GM12865 (cell line): ENCODE results near the gene FGFR4.
"Not testable (repeated sequence)": the region's sequence is repeated elsewhere in the genome, so short reads cannot be mapped to it uniquely, and the experiment has no call there.

ENCODE experiments used
- DNase-seq: peaks from one replicate; pipeline ENCODE4 v3.0.0; 2010; ENCODE audit warnings: low read depth
- H3K4me3 ChIP-seq: 2 replicates; pipeline ENCODE4 v1.5.1; 2011; ENCODE audit warnings: mild to moderate bottlenecking, low read depth, low read length, control low read depth
- CTCF ChIP-seq: IDR thresholded peaks from 2 replicates; pipeline ENCODE4 v1.5.1; 2011; ENCODE audit warnings: low read length, control low read depth, low read depth, inconsistent platforms; ENCODE audit not compliant: insufficient read depth; ENCODE audit errors: missing control alignments

Gene FGFR4

GRCh38 chr5:177044641-177045040 lies 42.1 kb upstream of the FGFR4 start:
- no peak for DNase-seq
- H3K4me3 ChIP-seq: no peak overlapping the region
- no peak for TF ChIP-seq CTCF

- DNase-seq: no peak
- TF ChIP-seq CTCF: no peak
Measured at GRCh38 chr5:177045631-177046030, 41.1 kb upstream of the FGFR4 start.

GRCh38 chr5:177048531-177048930 lies 38.2 kb upstream of the FGFR4 start:
- H3K4me3 ChIP-seq, DNase-seq: not testable (repeated sequence)

More at GRCh38 chr5:177045631-177046030, 41.1 kb upstream of the FGFR4 start:
- no peak overlapping the region for H3K4me3 ChIP-seq

GRCh38 chr5:177049285-177049684 lies 37.4 kb upstream of the FGFR4 start:
- no peak for TF ChIP-seq CTCF
- no peak overlapping the region for H3K4me3 ChIP-seq
- no peak for DNase-seq

- DNase-seq: no peak
- no peak overlapping the region for H3K4me3 ChIP-seq
- TF ChIP-seq CTCF: no peak
Measured at GRCh38 chr5:177064500-177065277, 22.0 kb upstream of the FGFR4 start.

GRCh38 chr5:177065491-177065890 lies 21.2 kb upstream of the FGFR4 start:
- no peak for TF ChIP-seq CTCF
- no peak overlapping the region for H3K4me3 ChIP-seq
- no peak for DNase-seq

GRCh38 chr5:177066224-177066623 lies 20.5 kb upstream of the FGFR4 start:
- H3K4me3 ChIP-seq: no peak overlapping the region
- DNase-seq: no peak
- no peak for TF ChIP-seq CTCF
